AG04450 (cell line): ENCODE measurements around the gene KLF16. TPM values are rescaled to one million over a fixed set of nuclear protein-coding genes. Genes with fewer than 3 reads are reported as not detected.
"Not testable (repeated sequence)": the region's sequence is repeated elsewhere in the genome, so short reads cannot be mapped to it uniquely, and the experiment has no call there.

Experiments used
- CTCF ChIA-PET: fragments of 300-600, 350-600 bp; formaldehyde crosslinking; extraction: SDS; loops from one replicate; lab custom pipeline; 2022; ENCODE audit warnings: antibody characterized with exemption, inconsistent platforms; lab: Charles Lee
- POLR2A ChIA-PET: fragments of 350-600 bp; formaldehyde crosslinking; extraction: SDS; loops from one replicate; lab custom pipeline; 2021; ENCODE audit warnings: antibody characterized with exemption, inconsistent platforms; lab: Yijun Ruan, JAX
- DNase-seq: peaks from one replicate; pipeline ENCODE4 v3.0.0-alpha.2; 2011; ENCODE audit warnings: low read depth, low spot score
- H3K27ac ChIP-seq: one replicate; pipeline ENCODE4 v1.5.1; 2012; ENCODE audit warnings: low read depth, low read length, control low read depth
- H3K27me3 ChIP-seq: one replicate; pipeline ENCODE4 v1.6.0; 2012; ENCODE audit warnings: low read length; ENCODE audit not compliant: control insufficient read depth, insufficient read depth
- H3K4me3 ChIP-seq: 2 replicates; pipeline ENCODE4 v1.5.1; 2011; ENCODE audit warnings: mild to moderate bottlenecking, low read depth, low read length, control low read depth
- H3K9me3 ChIP-seq: 2 replicates; pipeline ENCODE4 v1.5.1; 2012; ENCODE audit warnings: low read length; ENCODE audit not compliant: control insufficient read depth, insufficient read depth
- CTCF ChIP-seq: IDR thresholded peaks from 2 replicates; pipeline ENCODE4 v1.5.1; 2011; ENCODE audit warnings: low read depth, low read length, control low read depth, inconsistent platforms
- polyA plus RNA-seq: library from polyadenylated mRNA; depleted of rRNA; stranded (reverse); fragments of >200 nt; gene quantifications from 2 replicates; pipeline ENCODE4 v1.2.3, GENCODE V29; 2011

The KLF16 gene
- polyA plus RNA-seq, 1 experiment: 3.4 TPM

DNA sequence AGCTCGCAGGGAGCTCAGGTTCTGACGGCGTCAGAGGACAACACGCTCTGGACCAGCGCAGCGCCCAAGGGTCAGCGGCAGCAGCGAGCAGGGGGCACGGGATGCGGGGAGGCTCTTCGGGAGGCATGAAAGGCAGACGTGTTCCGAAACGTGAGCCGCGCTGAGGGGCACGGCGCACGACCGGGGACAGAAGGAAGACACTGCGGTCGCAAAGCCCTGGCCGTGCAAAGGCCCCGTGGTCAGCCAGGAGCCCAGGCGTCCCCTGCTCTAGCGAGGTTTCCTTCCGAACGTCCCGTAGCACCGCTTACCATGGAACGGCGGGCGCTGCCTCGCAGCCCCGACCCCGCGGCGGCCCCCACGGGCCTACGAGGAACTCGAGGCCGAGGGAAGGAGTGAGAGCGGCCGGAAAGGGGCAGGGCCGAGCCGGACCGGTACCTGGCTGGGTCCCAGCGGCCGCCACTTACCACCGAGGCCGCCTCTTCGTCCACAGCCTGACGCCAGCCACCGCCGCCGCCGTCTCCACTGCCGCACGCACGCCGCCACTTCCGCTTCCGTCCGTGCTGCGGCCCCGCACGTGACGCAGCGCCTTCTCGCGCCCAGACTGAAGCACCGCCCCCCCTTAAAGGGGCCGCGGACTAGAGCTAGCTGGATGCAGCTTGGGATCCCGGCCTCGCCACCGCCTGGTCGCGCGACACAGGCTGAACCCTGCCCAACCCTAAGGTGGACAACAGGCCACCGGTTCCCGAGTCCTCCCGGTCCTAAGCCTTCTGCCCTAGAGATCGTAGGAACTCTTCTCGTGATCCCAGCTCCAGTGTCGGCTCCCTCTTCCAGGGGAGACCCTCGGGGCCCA is 12.5 kb upstream of the KLF16 start:
- peaks cover 5% of the 10 kb centered on the region; the same call in 1 of the 2 replicates for H3K9me3 ChIP-seq
- H3K27me3 ChIP-seq: no peaks in the 10 kb centered on the region
- POLR2A ChIA-PET: interaction anchor here (0.5 to 1.3 kb wide), 6 partner anchors 9 to 43 kb away, joined by 3 to 19 read pairs (median 4); partner anchors contain the start of gene ABHD17A
- DNase-seq: peak; percentile 34
- H3K27ac ChIP-seq: peak overlapping the region; percentile 78
- TF ChIP-seq CTCF: no peak
- peak overlapping the region; percentile 99 for H3K4me3 ChIP-seq
- CTCF ChIA-PET: no interaction called here

GRCh38 chr19:1875265-1875645 is 11.9 kb upstream of the KLF16 start:
- CTCF ChIA-PET: interaction anchor here (1.4 kb wide), 1 partner anchor 10 kb away, joined by 9 read pairs; no protein-coding TSS in a partner anchor
- not testable (repeated sequence) for H3K27me3 ChIP-seq, DNase-seq, H3K9me3 ChIP-seq
- Histone ChIP-seq H3K4me3 (peak overlapping the region; percentile 99), H3K27ac (peak overlapping the region; percentile 78)
- POLR2A ChIA-PET: interaction anchor here (0.9 kb wide), 2 partner anchors 10 kb away, joined by 3 to 5 read pairs; partner anchors contain the start of gene ABHD17A

DNA sequence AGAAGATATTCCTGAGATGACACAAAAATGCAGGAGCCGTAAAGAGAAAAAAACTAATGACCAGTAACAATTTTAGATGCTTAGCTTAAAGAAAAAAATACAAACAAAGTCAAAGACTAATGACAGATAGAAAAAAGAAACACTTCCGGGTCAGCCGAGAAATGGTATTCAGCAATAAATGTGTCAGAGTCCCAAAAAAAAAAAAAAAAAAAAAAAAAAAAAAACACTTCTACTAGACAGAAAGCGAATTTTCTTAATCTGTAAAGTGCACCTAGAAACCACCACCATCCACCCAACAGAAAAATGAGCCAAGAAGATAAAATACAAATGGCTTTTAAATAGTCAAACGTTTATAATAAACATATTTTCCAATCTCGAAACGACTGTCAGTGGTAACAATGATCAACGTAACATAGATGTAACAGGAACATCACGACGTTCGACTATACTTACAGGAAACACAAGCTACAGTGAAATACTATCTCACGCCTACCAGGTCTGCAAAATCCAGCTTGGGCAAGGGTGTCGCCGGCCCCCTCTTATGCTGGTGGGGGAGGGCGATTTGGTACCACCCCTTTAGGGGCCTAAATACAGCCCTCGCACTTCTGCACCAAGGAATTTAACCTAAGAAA is 11.3 kb upstream of the KLF16 start:
- TF ChIP-seq CTCF: no peak
- Histone ChIP-seq H3K9me3 (peaks cover 5% of the 10 kb centered on the region; the same call in 1 of the 2 replicates), H3K4me3 (peak overlapping the region; percentile 99), H3K27me3 (no peaks in the 10 kb centered on the region), H3K27ac (no peak overlapping the region)
- ChIA-PET POLR2A (interaction anchor here (0.9 kb wide), 2 partner anchors 10 kb away, joined by 3 to 5 read pairs; partner anchors contain the start of gene ABHD17A), CTCF (interaction anchor here (0.6 to 1.4 kb wide), 2 partner anchors 10 to 149 kb away, joined by 3 to 9 read pairs; no protein-coding TSS in a partner anchor)
- no peak for DNase-seq

DNA sequence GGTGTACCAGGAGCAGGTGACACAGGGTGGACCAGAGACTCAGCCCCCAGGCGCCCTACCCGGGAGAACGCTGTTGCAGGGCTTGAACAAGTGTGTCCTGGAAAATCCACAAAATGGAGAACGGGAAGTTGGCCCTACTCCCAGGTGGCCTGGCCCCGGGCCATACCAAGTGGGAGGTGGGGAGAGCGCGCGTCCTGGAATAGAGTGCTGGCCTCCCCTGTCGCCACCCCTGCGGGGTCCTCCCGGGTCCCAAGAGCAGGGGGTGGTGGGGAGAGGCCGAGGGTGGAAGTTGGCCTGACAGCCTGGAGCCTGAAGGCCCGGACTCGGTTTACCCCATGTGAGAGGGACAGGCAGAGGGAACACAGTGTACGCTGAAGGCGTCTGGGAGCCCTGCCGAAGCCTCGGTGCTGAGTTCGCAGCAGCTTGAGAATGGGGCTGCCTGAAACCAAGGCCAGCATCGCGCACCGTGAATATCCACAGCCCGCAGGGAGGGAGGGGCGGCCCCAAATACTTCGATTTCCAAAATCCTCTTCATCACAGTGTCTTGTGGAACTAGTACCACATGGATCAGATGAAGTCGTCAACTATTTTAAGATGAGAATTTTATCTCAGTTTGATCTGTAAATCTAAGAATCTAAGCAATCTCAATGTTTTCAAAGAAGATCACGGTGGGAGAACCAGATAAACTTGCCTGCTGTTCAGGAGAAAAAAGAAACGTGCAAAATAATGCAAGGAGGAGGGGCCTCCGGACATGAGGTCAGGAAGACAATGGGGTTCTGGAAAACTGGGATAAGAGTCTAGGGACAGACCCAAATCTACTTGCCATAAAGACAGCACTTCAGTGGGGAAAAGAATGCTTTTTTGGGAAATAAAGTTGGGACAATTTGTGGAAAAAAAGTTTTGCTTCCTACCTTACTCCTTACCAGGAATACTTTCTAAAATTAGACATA is 10.4 kb upstream of the KLF16 start:
- Histone ChIP-seq H3K4me3 (peak overlapping the region; percentile 41), H3K9me3 (peaks cover 5% of the 10 kb centered on the region; the same call in 1 of the 2 replicates), H3K27ac (peak overlapping the region; percentile 39), H3K27me3 (no peaks in the 10 kb centered on the region)
- POLR2A ChIA-PET: no interaction called here
- CTCF ChIA-PET: interaction anchor here (0.6 to 1.4 kb wide), 2 partner anchors 9 to 150 kb away, joined by 3 to 9 read pairs; no protein-coding TSS in a partner anchor
- no peak for TF ChIP-seq CTCF
- no peak for DNase-seq
